GM18526 (cell line): Measurements from ENCODE around the gene CXCL5.

Experiments
- POLR2A ChIP-seq: IDR thresholded peaks from 3 replicates; pipeline ENCODE4 v1.6.1; 2011; ENCODE audit not compliant: insufficient read length; ENCODE audit errors: extremely low read depth

The CXCL5 gene

GRCh38 chr4:73952352-73952751, 46.1 kb downstream of the CXCL5 start:
- TF ChIP-seq POLR2A = no peak

- TF ChIP-seq POLR2A = no peak
Measured at GRCh38 chr4:73948990-73949706, 49.3 kb downstream of the CXCL5 start.

- no peak for TF ChIP-seq POLR2A
Measured at GRCh38 chr4:73948291-73948690, 50.2 kb downstream of the CXCL5 start.

- no peak for TF ChIP-seq POLR2A
Measured at GRCh38 chr4:73947239-73947985, 51.1 kb downstream of the CXCL5 start.

DNA sequence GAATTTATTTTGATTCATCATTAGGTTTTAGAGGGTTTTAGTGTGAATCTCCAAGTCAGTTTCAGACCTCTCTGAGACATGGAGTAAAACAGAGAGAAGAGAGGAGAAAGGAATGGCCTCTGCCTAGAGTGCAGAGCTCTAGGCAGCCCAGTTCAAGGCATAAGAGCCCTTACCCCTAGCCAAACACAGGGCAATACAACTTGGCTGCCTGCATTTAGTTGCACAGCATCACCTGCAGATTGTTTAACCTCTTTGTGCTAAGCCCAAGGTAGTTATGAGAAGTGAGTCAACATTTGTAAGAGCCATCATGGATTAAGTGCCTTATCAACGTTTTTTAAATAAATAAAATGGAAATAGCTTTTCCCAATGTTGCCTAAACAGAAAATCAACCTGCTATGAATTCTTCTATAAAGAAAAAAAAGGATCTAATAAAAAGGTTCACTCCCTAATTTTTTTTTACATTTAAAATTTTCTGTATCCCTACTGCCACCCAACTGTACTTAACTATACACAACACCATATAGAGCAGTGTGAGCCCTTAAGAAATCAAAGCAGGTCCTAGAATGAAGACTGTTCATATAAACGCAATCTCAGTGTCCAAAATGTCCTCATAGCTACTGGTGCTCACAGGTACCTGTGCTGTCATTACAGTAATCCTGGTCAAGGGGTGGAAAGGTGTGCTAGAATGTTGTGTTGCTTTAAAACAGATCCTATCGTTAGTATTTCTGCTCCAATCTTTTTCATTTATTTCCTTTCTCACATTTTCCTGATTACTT, 52.6 kb downstream of the CXCL5 start:
- TF ChIP-seq POLR2A = no peak
